Fibroblast of pulmonary artery (primary cell): ENCODE results near the gene FLRT2.

Experiments
- DNase-seq: peaks from one replicate; pipeline ENCODE4 v3.0.0-alpha.2; 2010; ENCODE audit warnings: low read depth
- H3K4me3 ChIP-seq: replicated peaks from 2 replicates; pipeline ENCODE4 v1.5.1; 2011; ENCODE audit warnings: low read depth, mild to moderate bottlenecking, control low read depth, low read length, moderate library complexity
- TF ChIP-seq, protein P1 (sequence below): IDR thresholded peaks from 2 replicates; pipeline ENCODE4 v1.5.1; 2011; ENCODE audit warnings: mild to moderate bottlenecking, control low read depth, low read length, inconsistent platforms; ENCODE audit errors: missing control alignments

The FLRT2 gene, protein sequence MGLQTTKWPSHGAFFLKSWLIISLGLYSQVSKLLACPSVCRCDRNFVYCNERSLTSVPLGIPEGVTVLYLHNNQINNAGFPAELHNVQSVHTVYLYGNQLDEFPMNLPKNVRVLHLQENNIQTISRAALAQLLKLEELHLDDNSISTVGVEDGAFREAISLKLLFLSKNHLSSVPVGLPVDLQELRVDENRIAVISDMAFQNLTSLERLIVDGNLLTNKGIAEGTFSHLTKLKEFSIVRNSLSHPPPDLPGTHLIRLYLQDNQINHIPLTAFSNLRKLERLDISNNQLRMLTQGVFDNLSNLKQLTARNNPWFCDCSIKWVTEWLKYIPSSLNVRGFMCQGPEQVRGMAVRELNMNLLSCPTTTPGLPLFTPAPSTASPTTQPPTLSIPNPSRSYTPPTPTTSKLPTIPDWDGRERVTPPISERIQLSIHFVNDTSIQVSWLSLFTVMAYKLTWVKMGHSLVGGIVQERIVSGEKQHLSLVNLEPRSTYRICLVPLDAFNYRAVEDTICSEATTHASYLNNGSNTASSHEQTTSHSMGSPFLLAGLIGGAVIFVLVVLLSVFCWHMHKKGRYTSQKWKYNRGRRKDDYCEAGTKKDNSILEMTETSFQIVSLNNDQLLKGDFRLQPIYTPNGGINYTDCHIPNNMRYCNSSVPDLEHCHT

DNA sequence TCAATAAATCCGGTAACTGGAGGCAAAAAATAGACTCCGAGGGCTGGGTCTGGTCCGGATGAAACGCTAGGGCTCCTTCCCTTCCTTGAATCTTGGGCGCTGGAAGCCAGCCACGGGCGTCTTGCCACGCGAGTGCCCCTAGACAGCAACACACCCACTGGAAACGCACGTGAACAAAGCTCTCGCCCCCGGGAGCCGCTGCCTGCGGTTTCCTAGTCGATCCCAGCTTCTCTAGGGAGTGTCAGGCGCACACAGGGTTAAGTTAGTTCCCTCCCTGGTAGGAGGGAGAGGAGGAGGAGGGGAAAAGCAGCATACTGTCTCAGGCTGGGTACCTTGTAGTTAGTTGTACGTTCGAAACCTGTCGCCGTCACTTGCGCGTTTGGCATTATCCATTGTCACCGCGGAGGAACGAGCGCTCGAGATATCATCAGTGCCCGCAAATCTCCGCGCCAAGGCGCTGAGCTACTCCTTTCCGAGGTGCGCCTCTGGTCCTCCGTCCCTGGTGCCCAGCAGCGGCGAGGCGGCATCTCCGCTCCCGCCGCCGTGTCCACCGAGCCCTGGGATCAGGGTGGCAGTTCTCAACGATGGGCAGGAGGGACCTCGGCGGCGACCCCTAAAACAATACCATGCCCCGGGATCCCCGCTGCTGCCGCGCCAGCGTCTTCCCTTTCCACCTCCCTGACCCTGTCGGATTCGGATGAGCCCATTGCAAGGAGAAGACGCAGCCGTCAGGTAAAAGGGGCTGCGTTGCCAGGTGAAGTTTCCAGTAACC, at the start of gene FLRT2:
Gene FLRT2, plus strand, starts transcription at position 342 of the 772 bp plus-strand sequence. CDS start 91,371 bp downstream, outside the sequence.
- TF ChIP-seq, protein P1, sequence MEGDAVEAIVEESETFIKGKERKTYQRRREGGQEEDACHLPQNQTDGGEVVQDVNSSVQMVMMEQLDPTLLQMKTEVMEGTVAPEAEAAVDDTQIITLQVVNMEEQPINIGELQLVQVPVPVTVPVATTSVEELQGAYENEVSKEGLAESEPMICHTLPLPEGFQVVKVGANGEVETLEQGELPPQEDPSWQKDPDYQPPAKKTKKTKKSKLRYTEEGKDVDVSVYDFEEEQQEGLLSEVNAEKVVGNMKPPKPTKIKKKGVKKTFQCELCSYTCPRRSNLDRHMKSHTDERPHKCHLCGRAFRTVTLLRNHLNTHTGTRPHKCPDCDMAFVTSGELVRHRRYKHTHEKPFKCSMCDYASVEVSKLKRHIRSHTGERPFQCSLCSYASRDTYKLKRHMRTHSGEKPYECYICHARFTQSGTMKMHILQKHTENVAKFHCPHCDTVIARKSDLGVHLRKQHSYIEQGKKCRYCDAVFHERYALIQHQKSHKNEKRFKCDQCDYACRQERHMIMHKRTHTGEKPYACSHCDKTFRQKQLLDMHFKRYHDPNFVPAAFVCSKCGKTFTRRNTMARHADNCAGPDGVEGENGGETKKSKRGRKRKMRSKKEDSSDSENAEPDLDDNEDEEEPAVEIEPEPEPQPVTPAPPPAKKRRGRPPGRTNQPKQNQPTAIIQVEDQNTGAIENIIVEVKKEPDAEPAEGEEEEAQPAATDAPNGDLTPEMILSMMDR: no peak
- peak within 1 kb of the TSS; percentile 83 for H3K4me3 ChIP-seq

DNA sequence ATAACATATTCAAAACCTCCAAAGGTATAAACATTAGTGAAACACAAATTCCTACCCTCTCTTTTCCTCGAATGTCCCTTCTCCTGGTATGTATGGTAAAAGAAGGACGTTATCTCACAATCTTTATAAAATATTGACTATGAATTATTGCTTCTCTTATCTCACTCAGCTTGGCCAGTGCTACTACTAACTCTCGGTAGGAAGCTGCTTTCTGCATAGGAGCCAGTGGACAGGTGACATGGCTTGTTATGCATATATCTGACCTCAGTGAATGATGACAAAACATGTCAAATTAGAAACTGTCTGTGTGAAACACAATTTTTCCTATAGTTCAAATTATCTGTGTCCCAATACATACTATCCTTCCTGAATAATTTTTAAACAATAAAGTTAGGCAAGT, 48.5 kb upstream of the FLRT2 start:
- DNase-seq: no peak
- TF ChIP-seq, protein P1: no peak
- no peak overlapping the region for H3K4me3 ChIP-seq

More for the DNA sequence above, at the start of gene FLRT2:
- DNase-seq: peak; percentile 82

DNA sequence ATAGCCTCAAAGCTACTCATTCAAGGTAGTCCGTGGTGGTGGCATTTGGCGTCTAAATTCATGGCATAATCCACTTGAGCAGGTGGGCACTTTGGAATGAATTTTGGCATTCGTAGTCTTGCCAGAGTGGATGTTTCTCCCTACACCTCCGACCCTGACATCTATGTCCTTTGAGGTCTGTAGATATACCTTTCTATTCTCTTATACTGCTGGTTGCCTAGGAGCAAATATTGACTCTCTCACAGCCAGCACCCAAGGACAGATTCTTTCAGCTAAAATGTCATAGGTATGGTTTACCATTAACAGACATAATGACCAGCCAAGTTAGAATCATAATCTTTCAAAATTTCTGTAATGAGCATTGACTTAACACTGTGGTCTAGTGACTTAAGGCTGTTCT, 47.4 kb upstream of the FLRT2 start:
- TF ChIP-seq, protein P1: no peak

DNA sequence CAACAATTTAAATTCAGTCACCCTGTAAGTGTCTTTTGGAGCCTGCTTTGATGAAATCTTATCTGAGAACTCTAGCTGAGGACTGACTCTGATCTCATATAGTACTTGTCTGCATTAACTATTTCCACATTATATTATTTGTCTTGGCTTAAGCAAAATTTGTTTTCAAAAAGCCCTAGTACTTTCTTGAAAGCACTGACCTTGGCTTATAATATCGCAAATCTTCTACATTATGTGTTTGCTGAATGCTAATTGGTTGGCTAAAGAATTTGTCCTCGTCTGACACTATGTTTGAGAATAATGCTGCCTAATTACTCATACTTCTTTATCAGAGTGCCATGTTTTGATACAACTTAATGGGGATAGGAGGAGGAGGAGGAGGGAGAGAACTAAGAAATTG, 46.9 kb upstream of the FLRT2 start:
- H3K4me3 ChIP-seq: no peak overlapping the region
- TF ChIP-seq, protein P1: no peak
- peak; percentile 31 for DNase-seq

More for the DNA sequence above, 47.4 kb upstream of the FLRT2 start:
- no peak for DNase-seq
- H3K4me3 ChIP-seq: no peak overlapping the region

DNA sequence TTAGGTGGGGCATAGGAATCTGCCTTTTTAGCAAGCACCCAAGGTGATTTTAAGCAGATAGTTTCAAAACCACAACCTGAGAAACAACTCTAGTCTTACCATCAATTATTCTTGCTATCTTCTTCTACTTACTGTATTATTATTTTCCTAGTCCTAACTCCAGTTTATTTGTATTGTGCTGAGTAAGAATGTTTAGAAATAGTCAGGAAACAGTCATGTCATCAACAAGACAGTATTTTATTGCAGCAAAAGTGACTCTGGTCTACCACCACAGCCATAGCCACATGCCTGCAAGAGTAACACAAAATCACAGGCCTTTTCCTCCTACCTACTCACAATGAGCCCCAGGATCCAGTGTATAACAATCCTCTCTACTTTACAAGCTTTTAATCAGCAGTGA, 46.3 kb upstream of the FLRT2 start:
- TF ChIP-seq, protein P1: no peak

DNA sequence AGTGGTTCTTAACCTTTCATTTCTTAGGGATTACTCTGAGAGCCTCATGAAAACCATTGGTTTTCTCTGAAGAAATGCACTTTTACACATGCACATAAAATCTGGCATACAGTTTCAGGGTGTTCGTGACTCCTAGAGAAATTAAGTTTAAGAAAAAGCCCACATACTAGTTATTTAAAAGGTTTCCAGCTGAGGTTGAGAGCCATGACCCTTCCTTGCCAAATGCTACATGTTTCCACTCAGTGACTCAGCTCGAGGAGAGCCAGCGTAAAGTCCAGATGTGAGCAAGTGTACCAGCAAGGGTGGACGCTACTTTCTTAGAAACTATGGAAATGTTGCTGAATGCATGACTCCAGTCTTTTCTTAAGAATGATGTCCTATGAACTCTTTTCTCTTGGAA, 42.7 kb upstream of the FLRT2 start:
- H3K4me3 ChIP-seq: no peak overlapping the region
- no peak for DNase-seq
- TF ChIP-seq, protein P1: no peak

More for the DNA sequence above, 46.3 kb upstream of the FLRT2 start:
- H3K4me3 ChIP-seq: no peak overlapping the region
- DNase-seq: no peak
